GM18861 (cell line): ENCODE data around the gene FNDC10.
A peak's percentile ranks its signal among the peaks of the same experiment; 100 is the strongest.
"Not testable (repeated sequence)": the region's sequence is repeated elsewhere in the genome, so short reads cannot be mapped to it uniquely, and the experiment has no call there.

Experiments used
- ATAC-seq: cut with Tn5 transposase; IDR thresholded peaks from one replicate; pipeline ENCODE4 v1.9.1; 2021; ENCODE audit not compliant: unreplicated experiment

The FNDC10 gene

GRCh38 chr1:1599030-1599934 is 653 bp downstream of the FNDC10 start:
- ATAC-seq = no peak

GRCh38 chr1:1598720-1599029 is 1.3 kb downstream of the FNDC10 start:
- ATAC-seq = no peak

GRCh38 chr1:1598051-1598719 is 1.8 kb downstream of the FNDC10 start:
- no peak for ATAC-seq

- no peak for ATAC-seq
Observed at GRCh38 chr1:1597275-1597930, 2.5 kb downstream of the FNDC10 start.

- no peak for ATAC-seq
Observed at GRCh38 chr1:1596493-1597274, 3.3 kb downstream of the FNDC10 start.

GRCh38 chr1:1595341-1595740 is 4.6 kb downstream of the FNDC10 start:
- not testable (repeated sequence) for ATAC-seq

- ATAC-seq = no peak
Observed at GRCh38 chr1:1594602-1595260, 5.2 kb downstream of the FNDC10 start.

GRCh38 chr1:1593834-1594601 is 5.9 kb downstream of the FNDC10 start:
- no peak for ATAC-seq

GRCh38 chr1:1591452-1591851 is 8.5 kb downstream of the FNDC10 start:
- ATAC-seq = no peak

GRCh38 chr1:1583347-1584010 is 16.5 kb downstream of the FNDC10 start:
- no peak for ATAC-seq

GRCh38 chr1:1582585-1583346 is 17.2 kb downstream of the FNDC10 start:
- ATAC-seq = no peak

GRCh38 chr1:1578371-1578940 is 21.5 kb downstream of the FNDC10 start:
- no peak for ATAC-seq

- ATAC-seq = no peak
Observed at GRCh38 chr1:1577367-1578011, 22.4 kb downstream of the FNDC10 start.

GRCh38 chr1:1574721-1575537 is 25.0 kb downstream of the FNDC10 start, which contains the start of gene SSU72:
Gene SSU72, minus strand, starts transcription at chr1:1574863. Its CDS starts 306 bp downstream, at chr1:1574557.
- peak; percentile 71 for ATAC-seq

- peak; percentile 53 for ATAC-seq
Observed at GRCh38 chr1:1573843-1574720, 25.9 kb downstream of the FNDC10 start.

- no peak for ATAC-seq
Observed at GRCh38 chr1:1569341-1569740, 30.6 kb downstream of the FNDC10 start.
